ENCODE results near the gene MAP3K3. TPM values are rescaled to one million over a fixed set of nuclear protein-coding genes. Genes with fewer than 3 reads are reported as not detected.

Gene MAP3K3
- total RNA-seq, 1 donor from 2014 or later: 138 TPM

GRCh38 chr17:63694950-63695773 is 72.9 kb downstream of the MAP3K3 start:
- DNase-seq: no peak

- no peak for DNase-seq
These were observed 73.7 kb downstream of the MAP3K3 start for GRCh38 chr17:63695889-63696288.

GRCh38 chr17:63696381-63696961 is 74.3 kb downstream of the MAP3K3 start:
- peak; percentile 82 for DNase-seq

GRCh38 chr17:63697341-63698286 is 75.4 kb downstream of the MAP3K3 start:
- DNase-seq: peak; percentile 75

- peak; percentile 30 for DNase-seq
These were observed 76.2 kb downstream of the MAP3K3 start for GRCh38 chr17:63698381-63698885.

- peak; percentile 55 for DNase-seq
These were observed 76.8 kb downstream of the MAP3K3 start for GRCh38 chr17:63698886-63699637.

GRCh38 chr17:63699638-63700527 is 77.7 kb downstream of the MAP3K3 start, which contains the start of gene LIMD2:
LIMD2 (minus strand) TSS chr17:63700125; CDS start chr17:63699298, 827 bp downstream.
- peak; percentile 61 for DNase-seq

GRCh38 chr17:63700528-63701455 is 78.6 kb downstream of the MAP3K3 start:
- DNase-seq: peak; percentile 75

- DNase-seq: no peak
These were observed 79.2 kb downstream of the MAP3K3 start for GRCh38 chr17:63701456-63701820.

- DNase-seq: no peak
These were observed 79.9 kb downstream of the MAP3K3 start for GRCh38 chr17:63701868-63702720.

- DNase-seq: no peak
These were observed 80.5 kb downstream of the MAP3K3 start for GRCh38 chr17:63702721-63703015.

GRCh38 chr17:63703029-63703428 is 80.8 kb downstream of the MAP3K3 start:
- DNase-seq: no peak

- DNase-seq: no peak
These were observed 81.5 kb downstream of the MAP3K3 start for GRCh38 chr17:63703556-63704258.

- no peak for DNase-seq
These were observed 82.0 kb downstream of the MAP3K3 start for GRCh38 chr17:63704259-63704576.

- DNase-seq: no peak
These were observed 82.6 kb downstream of the MAP3K3 start for GRCh38 chr17:63704836-63705235.

- no peak for DNase-seq
These were observed 83.4 kb downstream of the MAP3K3 start for GRCh38 chr17:63705657-63706056.

- no peak for DNase-seq
These were observed 84.3 kb downstream of the MAP3K3 start for GRCh38 chr17:63706336-63707082.

- no peak for DNase-seq
These were observed 84.9 kb downstream of the MAP3K3 start for GRCh38 chr17:63707151-63707550.
